Measurements from ENCODE around the gene GRM8.

Gene GRM8

DNA sequence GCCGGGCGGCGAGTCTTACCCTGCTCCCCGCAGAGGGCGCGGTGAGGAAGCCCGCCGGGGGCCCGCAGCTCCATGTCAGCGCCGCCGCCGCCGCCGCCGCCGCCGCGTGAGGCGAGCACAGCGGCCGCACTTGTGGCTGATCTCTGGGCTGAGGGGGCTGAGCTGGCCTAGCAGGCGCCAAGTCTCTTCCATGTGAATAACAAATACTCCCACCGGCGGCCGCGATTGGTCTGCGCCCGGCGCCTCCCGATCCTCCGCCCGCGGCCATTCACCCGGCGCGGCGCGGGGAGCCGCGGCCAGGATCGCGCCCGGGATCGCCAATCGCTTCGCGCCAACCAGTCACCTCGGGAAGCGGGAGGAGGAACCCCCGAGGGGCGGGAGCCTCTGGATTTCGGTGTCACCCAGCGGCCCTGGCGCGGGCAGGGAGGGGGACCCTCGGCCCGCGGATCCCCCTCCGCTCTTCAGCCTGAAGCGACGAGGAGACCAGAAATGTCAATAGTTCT is at the start of gene GRM8:
Gene GRM8 (minus strand): TSS at position 164 of the 503 bp plus-strand sequence.
- peak; percentile 11 to 21 for DNase-seq

DNA sequence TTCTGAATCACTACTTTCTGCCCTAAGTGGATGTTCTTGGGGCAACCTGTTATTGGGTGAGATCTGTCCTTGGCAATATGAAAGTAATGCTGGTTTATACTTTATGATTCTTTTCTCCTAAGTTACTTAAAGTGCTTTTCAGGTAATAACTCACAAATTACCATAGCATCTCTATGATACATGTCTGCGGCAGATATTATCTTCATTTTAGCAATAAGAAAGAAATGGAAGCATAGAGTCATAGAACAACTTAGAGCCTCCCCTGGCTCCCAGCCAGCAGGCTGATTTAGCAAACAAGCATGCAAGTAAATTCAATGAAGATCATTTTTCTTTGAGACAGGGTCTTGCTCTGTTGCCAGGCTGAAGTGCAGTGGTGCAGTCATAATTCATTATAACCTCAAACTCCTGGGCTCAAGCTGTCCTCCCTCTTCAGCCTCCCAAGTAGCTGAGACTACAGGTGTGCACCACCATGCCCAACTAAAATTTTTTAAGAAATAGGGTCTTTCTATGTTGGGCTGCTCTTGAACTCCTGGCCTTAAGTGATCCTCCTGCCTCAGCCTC is 38.1 kb upstream of the GRM8 start:
- no peak for DNase-seq

DNA sequence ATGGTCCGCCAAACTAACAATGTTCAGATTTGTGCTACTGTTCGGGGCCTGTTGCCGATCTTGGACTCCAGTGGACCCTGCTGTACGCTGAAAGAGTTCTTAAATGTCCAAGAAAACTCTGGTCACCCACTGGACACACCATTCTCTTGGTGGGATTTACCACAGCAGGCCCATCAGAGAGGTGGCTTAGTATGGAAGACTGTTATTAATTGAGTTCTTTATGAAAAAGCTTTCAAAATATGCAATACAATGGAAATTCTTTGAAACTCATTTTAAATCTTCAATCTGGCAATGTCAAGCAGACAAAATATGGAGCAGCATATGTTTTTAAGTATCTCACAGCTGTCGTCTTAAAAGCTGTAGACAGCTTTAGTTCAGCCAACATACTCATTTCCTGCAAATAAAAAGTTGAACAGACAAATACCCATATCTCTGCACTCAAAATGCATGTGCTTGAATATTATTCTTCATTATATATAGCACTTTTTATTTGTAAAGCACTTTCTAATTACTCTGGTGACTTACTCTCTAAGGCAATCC is 37.4 kb upstream of the GRM8 start:
- no peak for DNase-seq

DNA sequence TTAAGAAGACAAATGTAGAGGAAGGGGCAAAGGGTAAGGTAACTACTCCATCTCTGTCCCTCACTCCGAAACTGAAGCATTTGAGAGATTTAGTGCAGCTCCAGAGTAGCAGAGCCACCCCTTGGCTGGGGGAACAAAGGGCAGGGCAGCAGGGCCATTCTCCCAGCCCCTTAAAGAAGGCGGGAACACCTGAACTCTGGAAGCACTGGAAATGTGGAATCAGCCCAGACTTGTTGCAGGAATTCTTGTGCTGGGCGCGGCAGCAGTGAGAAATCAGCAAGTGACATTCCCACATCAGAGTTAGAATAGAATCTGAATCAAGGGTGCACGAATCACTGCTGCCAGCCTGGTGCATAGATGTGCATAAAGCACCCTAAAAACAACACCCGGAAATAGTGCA is 34.4 kb upstream of the GRM8 start:
- no peak for DNase-seq

DNA sequence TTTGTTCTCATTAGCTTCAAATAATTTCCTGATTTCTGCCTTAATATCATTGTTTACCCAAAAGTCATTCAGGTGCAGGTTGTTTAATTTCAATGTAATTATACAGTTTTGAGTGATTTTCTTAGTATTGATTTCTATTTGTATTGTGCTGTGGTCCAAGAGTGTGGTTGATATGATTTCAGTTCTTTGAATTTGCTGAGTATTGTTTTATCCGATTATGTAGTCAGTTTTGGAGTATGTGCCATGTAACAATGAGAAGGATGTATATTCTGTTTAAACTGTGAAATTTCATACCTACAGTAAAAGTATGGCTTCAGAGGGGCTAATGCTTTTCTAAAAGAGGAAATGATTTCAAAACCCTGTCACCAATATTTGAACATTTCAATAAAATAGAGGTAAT is 17.4 kb upstream of the GRM8 start:
- no peak for DNase-seq

DNA sequence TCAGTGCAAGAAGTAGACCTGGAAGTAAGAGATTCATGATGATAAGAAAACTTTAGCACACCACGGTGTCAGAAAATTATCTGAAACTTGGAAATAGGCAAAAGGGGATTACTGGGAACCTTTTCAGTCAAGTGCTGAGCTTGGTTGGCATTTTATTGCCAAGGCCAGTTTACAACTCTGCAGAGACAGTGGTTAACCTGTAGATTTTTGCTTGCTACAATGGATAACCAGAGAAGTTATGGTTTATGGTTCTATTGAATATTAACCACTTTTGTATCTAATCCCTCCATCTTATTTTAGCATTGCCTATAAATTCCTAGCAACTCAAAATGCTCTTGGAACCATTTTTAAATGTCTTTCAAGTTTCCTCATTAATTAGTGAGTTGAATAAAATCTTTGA is 13.3 kb upstream of the GRM8 start:
- DNase-seq, result no peak

DNA sequence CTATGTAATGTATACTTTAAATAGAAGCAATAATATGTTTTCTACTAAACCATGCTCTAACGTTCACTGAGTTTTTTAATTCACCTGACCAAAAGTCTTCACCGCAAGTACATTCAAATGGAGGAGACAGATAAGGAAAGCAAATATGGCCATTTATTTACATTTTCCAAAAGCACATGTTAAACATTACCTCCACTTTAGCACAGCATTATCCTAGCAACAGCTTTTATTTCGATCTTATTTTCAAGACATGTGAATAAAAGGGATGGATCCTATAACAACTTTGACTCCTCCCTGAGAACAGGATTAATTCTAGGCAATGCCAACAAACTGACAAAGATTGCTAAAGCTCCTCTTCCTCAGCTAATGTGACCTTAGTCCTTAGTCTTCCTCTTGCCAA is 11.5 kb upstream of the GRM8 start:
- DNase-seq, result no peak

DNA sequence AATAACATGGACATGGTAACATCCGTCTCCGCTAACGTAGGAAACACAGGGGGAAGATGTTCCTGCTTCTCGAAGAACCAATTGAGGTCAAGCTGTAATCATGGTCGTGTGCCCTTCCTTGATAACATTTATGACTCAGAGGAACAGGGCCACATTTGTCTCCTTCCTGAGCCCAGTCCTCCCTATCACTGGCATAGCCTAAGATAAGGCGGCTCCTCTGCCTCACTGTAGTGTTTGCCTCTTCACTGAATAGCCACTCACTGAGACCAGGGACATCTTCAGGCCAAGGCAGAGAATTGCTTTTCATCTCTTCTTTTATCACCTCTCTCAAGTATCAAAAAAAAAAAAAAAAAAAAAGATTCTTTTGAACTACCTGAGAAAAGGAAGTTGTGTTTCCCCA is 5.4 kb upstream of the GRM8 start:
- DNase-seq, result no peak

DNA sequence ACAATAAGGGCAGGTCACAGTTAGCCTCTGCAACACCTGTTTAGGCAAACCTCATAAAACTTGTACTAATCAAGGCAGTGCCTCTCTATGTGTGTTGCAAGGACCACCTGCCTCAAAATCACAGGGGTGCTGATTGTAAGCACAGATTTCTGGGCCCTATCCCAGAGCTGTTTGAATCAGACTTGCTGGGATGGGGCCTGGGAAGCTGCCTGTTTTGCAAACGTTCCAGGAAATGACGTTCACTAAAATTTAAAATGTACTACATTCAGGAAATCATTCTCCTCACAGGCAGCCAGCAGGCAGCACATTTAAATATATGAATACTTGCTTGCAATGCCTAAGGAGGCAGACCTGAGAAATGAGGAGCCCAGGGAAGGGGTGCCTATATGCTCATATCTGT is 4.3 kb upstream of the GRM8 start:
- no peak for DNase-seq

DNA sequence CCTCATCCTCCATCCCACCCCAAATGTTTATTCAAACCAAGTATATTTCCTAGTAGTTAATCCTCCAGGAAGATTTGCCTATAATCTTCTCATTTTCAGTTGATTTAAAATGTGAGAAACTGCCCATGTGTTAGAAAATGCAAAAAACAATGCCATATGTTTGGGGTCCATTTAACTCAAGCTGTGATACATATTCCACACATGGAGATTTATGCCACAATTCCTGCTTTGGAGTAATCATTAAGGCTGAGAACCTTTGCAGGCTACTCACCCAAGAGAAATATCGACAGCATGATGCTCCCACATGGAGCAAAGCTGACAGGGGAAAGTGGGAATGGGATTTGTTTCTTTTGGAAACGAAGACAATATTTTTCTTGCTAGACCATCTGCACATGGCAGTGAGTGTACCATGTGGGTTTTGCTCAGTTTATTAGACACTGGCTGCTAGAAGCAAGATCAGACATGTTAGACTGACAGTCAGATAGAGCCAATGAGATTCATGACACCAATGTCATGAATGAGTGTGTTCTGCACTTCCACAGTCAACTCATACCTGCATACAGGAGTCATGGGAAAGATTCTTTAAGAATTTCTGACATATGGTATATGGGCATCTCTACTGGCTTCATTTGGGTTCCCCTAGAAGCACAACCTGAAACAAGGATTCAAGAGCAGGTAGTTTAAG is 3.4 kb upstream of the GRM8 start:
- DNase-seq, result no peak

DNA sequence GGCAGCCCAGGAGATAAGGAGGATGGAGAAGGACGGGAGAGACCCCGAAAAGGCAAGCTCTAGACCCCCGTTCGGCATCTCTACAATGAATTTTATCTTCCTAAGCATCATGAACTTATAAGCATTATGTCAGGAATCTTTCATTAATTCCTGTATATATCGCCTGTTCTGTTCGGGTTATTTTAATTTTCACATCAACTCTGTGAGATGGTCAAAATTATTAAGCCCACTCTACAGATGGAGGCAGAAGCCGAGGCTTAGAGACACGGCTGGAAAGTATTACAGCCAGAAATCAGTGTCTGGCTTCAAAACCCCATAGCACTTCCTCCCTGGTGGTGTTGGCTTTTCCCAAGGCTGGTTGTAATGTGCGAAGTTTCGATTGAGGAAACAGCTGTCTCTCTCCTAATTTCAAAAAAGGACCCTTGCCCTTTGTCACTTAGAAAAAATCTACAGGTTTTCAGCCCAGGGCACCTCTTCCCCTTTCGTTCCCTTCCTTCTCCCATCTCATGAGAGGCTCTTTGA is 1.5 kb upstream of the GRM8 start:
- DNase-seq, result no peak

DNA sequence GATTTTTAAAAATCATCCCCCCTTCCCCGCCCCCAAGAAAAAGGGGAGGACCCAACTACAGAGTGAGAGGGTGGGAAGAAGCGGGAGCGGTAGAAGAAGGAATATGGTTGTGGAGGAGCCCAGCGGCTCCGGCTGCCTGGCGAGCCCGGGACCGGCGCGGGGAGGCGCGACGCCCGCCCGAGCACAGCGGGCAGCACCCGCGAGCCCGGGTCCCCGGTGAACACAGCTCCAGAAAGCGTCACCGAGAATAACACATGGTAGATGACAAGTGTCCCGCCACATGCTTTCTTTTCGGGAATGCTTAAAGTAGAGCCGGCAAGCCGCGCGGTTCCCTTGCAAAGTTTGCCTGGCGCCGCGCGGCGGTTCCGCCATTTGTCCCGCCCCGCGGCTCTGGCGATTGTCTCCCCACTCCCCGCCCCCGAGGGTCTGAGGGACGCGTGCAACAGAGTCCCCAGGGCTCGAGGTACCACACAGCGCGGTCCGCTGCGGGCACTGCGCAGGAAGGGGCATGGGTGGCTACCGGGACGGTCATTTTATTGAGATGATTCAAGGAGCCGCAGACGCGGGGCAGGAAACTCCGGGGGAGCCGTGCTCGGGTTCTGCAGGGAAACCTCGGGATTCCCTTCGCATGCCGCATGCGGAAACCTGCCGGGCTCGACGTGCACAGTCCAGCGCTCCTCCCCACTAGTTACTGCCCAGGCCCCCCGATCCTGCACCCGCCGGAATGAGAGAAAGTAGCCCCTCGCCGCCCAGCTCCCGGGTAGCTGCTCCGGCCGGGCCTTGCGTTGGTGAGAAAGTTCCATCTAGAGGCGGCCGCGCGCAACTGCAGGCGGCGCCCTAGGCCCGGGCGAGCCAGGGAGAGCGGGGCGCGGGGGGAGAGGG is 781 bp upstream of the GRM8 start:
- peak; percentile 46 to 66 for DNase-seq

DNA sequence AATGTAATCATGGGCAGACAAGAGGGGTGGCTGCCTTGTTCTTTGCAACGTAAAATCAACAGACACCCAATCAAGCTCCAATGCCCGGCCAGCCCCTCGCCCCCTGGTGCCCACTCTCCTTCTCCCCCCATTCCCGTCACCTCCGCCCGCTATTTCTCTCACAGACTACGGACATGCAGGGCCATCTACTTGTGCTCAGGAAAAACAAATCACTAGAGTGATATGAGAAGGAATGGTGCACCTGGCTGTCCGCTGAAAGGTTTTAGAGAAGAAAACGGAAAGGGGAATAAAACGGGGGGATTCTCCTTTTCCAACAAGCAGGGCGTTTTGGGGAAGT is 396 bp downstream of the GRM8 start:
- DNase-seq, result no peak

DNA sequence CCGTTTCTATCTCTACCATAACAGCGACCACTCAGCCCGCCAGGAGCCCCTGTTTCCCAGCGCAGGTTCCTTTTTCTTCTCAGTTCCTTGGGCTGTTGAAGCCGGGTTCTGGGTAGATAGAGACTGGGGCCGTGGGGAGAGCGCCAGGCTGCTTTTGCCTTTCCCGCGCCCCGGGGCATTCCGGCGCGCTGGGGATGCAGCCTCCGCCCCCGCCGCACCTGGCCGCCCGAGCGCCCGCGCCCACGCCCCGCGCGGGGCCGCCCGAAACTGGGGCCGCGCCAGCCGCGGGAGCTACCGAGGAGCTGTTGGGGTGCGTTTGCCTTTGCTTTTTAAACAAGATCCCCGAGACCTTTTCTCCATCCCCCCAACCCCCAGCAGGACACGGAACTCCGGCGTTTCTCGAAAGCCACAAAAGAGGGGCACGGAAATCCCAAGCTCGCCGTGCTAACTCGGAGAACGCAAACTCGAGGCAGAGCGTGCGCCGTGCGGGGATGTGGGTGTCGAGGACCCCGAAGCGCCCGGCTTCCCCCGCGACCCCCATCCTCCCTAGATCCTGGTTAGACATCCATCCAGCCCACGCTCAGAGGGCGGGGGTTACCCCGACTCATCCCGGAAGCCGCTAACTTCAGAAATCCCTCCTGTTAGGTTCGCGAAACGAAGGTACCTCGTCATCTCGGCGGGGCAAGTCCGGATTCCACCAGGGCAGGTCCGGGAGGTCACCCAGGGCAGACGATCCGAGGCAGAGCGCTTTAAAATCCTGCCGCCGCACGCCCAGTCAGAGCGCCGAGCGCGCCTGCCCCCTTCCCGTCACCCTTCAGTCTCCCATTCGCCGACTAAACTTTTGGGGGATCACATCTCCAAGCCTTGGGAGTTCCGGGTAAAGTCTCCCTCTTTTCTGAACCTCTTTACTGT is 1.0 kb downstream of the GRM8 start:
- DNase-seq, result peak; percentile 22 to 26

DNA sequence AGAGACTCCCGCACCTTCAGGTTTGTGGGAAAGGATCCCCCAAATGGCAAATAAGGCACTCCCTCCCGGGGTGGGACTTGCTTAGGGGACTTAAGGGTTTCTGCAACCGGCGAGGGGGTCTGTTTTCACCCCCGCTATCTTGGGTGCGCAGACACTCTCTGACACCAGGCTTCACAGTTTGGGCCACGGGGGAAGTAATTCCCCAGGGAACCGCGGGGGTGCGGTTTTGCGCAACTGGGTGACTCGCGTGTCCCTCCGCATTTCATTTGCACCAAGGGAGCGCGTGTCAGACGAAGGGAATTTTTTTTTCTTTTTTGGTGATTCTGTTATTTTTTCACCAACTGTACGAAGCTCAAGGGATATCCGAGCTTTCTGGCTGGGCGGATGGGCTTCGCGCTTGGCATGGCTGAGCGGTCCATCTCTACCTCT is 1.7 kb downstream of the GRM8 start:
- no peak for DNase-seq

DNA sequence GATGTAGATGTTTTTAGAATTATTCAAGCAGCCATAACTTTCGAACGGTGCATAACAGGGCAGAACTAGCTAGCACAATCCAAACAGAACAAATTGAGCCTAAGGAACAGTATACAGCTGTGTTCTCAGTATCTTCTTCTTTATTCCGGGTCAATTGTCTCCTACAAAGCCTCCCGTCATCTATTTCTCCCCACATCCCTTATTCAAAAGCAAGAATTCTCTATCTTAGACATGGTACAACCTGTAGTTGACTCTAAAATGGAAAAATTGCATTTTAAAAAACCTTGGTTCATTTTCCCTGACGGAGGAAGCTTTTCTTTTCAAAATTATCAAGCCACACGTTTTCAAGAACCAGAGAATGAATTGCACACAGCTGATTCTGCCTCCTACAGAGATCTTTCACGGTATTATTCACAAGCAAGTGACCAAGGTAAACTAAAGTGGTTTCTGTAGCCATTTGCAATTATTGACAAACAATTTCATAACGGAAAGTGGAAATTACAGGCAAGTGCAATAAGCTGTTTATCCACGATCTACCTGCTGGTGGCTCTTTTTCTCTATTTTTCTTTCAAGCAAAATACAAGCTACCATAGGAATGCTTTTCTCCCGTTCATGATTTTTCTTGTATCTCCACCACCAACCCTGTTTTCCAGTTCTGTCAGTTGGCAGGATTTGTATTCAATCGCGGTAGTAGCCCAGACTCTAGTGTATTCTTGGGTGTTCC is 2.3 kb downstream of the GRM8 start:
- no peak for DNase-seq

DNA sequence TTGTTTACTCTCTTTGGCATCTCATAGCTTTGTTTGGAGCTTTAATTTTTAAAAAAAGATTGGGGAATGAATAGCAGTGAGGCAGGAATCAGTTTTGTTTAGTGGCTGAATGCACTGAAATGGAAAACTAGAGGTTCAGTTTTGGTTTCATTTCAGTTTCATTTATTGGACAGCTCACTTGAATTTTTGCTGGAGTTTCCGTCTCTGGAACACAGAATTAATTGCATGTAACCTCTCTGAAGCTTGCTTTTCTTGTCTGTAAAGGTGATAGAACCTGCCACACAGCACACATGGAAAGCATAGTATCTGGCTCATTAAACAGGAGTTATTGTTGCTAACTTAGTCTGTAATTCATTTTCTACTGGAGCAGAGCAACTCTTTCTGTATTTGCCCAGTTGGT is 7.1 kb downstream of the GRM8 start:
- no peak for DNase-seq

DNA sequence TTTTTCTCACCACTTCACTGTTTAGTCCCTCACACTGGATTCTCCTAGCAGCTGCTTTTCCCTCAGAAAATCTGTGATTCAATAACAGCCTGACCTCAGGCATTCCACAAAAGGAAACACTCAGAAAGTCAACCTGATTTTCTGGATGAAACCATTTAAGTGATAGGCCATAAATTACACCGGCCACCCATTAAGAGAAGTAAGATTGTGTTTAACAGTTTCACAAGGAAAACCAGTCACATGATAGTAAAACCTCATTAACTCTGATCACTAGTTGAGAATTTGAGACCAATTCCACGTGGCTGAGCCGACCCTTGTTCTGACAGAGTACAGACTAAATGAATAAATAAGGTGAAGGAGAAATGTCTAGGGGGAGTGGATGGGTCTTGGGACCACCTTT is 7.7 kb downstream of the GRM8 start:
- DNase-seq, result no peak

DNA sequence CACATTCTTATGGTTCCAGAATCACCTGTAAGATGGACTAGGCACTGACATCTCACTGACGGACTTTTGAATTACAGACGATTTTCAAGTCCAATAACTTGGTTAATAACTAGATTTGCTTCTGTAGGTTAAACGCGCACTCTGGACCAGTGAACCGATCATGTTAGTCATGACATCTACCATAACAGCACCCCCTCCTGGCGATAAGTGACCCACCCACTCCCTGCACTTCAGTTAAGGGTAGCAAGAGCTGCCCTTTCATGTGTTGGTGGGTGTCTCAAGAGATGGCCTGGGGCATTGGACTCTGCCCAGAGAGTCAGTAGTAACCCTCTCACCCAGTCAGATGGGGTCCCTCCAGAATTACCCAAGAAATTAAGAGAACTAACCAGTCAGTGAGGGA is 12.9 kb downstream of the GRM8 start:
- no peak for DNase-seq

DNA sequence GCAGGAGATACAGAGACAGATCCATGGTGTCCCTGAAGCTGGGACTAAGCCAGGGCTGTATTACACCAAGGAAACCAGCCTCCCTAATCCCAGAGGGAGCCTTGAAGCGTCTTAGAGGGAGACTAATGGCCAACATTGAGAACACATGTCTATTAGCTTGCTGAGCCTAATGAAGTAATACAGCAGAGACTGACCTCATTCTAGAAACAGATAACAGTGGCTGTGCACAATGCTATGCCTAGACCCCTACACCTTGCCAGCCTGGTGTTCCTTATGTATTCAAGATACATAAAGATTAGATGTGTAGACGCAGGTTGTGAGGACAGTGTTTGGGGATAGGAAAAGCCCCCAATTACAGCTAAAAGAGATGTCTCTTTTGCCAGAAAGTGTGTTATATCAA is 19.1 kb downstream of the GRM8 start:
- no peak for DNase-seq

DNA sequence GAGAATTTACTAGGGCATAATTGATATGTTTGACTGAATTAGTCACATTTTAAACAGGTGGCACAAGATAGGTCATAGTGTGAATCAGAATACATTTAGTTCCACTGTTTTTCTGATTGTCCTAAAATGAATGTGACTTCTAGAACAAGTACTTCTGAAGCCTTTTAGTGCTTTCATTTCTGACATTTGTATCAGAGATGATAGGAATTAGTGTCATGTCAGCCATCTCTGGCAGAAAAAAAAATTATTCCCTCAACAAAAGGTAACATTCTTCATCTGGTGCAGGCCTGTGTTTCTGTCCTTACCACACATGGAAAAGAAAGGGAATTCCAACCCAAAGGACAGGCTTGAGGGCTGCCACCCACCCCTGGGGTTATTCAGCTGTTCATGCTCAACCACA is 21.3 kb downstream of the GRM8 start:
- DNase-seq, result no peak

Measured in stimulated activated CD4-positive, alpha-beta T cell treated with anti-CD3 and anti-CD28 coated beads, Interleukin-4, amount 100 ng/mL, for 4 hours (primary cell).